Measurements from ENCODE around the gene HPS1. TPM values are rescaled to one million over a fixed set of nuclear protein-coding genes. Genes with fewer than 3 reads are reported as not detected.

Gene HPS1
- total RNA-seq, 2 donors from 2014 or later = 40.0 to 53.7 TPM

DNA sequence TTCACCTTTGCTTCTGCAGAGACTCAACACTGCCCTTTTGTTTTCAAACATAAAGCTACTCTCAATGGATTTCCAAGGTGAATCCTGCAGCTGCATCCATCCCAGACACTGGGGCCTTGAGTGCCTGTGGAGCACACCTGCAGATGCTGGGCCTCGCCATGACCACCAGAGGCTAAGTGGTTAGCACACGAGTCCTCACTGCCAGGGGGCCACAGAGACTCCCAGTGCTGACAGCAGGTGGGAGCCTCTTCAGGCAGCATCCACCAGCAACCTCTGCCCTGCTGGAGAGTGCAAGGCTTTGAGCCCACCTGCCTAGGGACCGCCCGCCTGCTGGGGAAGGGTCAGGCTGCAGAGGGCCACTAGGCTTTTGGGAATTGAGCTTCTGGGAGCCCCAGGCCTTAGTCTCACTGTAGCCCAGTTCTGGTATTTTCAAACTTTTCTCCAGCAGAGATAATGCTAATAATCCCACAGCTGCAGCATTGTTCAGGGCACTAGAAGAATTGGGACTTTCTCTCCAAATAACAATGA is 9.4 kb upstream of the HPS1 start:
- no peak for DNase-seq
- H3K36me3 ChIP-seq (replicated peaks in 1 of 2; ENCODE audit: insufficient read depth in 1 of 2, low read depth in 2 of 2) = no peaks in the 10 kb centered on the region
- WGBS, 2 donors = 85 to 93% methylated on average over 4 of the region's 4 CpGs
- no peaks in the 10 kb centered on the region for H3K9me3 ChIP-seq
- no peak for ATAC-seq
- no peak for TF ChIP-seq CTCF (IDR thresholded peaks at IDR 0.05)
- H3K4me1 ChIP-seq = peaks cover 13% of the 10 kb centered on the region
- no peaks in the 10 kb centered on the region for H3K27me3 ChIP-seq
- intact Hi-C loops (cut with DNase I) = no loop called here
- no peak overlapping the region for H3K4me3 ChIP-seq
- no peak overlapping the region for H3K27ac ChIP-seq

DNA sequence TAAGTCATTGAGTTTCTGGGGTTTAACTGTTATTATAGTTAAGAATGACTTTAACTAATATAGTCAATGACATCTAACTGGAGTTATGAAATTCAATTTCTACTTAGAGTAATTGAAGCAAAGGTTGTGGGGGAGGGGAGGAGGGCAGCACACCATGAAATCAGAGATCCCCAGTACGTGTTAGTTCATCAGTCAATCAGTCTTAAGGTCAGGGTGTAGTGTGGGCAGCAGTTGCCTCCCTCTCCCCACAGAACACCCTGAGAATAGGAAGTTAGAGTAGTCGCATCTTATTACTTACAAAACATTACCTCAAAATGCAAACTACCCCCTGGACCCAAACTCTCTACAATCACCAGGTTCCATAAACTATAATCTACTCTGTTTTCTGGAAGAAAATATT is 7.0 kb upstream of the HPS1 start:
- Histone ChIP-seq H3K4me3 (no peak overlapping the region), H3K36me3 (replicated peaks in 1 of 2; ENCODE audit: insufficient read depth in 1 of 2, low read depth in 2 of 2) (no peaks in the 10 kb centered on the region), H3K27me3 (no peaks in the 10 kb centered on the region), H3K27ac (no peak overlapping the region), H3K4me1 (peaks cover 9% of the 10 kb centered on the region), H3K9me3 (no peaks in the 10 kb centered on the region)
- intact Hi-C loops (cut with DNase I) = no loop called here
- 70 to 81% methylated on average over 2 of the region's 2 CpGs for WGBS, 2 donors
- DNase-seq (no peak), ATAC-seq (no peak)
- TF ChIP-seq POLR2A (IDR thresholded peaks at IDR 0.05) = no peak
- TF ChIP-seq CTCF (IDR thresholded peaks at IDR 0.05) = no peak

- Histone ChIP-seq H3K4me1 (peaks cover 18% of the 10 kb centered on the region), H3K27me3 (no peaks in the 10 kb centered on the region), H3K4me3 (no peak overlapping the region), H3K27ac (peak overlapping the region in 2 of 4 donors; percentile 9 to 40), H3K36me3 (replicated peaks in 1 of 2; ENCODE audit: insufficient read depth in 1 of 2, low read depth in 2 of 2) (no peaks in the 10 kb centered on the region), H3K9me3 (no peaks in the 10 kb centered on the region)
- no peak for DNase-seq
- intact Hi-C loops (cut with DNase I) = no loop called here
- WGBS, 2 donors = 18 to 32% methylated on average over 1 of the region's 1 CpG
- TF ChIP-seq POLR2A (IDR thresholded peaks at IDR 0.05) (no peak), CTCF (IDR thresholded peaks at IDR 0.05) (no peak)
- ATAC-seq = no peak
These were observed 3.9 kb upstream of the HPS1 start for GRCh38 chr10:98450618-98451017.

DNA sequence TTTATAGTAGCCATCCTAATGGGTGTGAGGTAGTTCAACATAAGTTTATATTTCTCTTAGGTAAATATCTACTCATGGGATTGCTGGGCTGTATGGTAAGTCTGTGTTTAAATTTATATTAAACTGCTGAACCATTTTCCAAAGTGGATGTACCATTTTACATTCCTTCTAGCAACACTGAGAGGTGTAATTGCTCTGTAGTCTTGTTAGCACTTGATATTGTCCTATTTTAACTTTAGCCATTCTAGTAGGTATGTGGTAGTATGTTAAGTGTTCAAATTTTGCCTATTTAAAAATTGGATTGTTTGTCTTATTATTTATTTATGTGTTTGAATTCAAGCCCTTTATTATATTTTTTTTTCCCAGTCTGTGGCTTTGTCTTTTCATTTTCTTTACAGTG is 2.6 kb upstream of the HPS1 start:
- Histone ChIP-seq H3K36me3 (replicated peaks in 1 of 2; ENCODE audit: insufficient read depth in 1 of 2, low read depth in 2 of 2) (peaks cover 0 to under 1% of the 10 kb centered on the region in 2 donors), H3K27me3 (no peaks in the 10 kb centered on the region), H3K9me3 (no peaks in the 10 kb centered on the region), H3K4me1 (peaks cover 24% of the 10 kb centered on the region), H3K4me3 (no peak overlapping the region), H3K27ac (no peak overlapping the region)
- no peak for TF ChIP-seq POLR2A (IDR thresholded peaks at IDR 0.05)
- TF ChIP-seq CTCF (IDR thresholded peaks at IDR 0.05) = no peak
- DNase-seq (no peak), ATAC-seq (no peak)
- intact Hi-C loops (cut with DNase I) = no loop called here

DNA sequence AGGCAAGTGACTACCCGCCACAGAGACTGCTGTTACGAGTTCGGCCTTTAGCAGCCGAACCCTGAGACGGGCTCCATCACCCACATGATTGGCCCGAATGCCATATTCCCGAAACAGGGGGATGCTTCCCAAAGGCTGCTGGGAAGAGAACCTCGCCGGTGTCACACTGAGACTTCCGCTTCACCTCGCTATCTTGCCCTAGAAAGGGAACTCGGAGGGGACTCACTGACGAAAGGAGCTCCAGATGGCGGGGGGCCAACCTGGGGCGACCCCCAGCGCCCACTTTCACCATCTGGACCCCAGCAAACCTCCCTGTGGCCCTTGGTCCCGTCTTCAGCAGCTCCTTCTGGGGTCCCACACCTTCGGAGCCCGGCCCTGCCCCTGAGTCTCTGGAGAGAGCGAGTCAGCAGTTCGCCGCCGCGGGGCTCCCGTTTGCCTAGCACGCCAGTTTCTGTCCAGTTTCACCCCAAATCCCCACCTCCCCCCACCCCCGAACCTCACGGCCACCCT is 529 bp downstream of the HPS1 start:
- Histone ChIP-seq H3K27ac (peak overlapping the region; percentile 85 to 92 (median 88)), H3K9me3 (no peaks in the 10 kb centered on the region), H3K4me1 (peaks cover 24% of the 10 kb centered on the region), H3K27me3 (no peaks in the 10 kb centered on the region), H3K4me3 (peak overlapping the region; percentile 76 to 98), H3K36me3 (replicated peaks in 1 of 2; ENCODE audit: insufficient read depth in 1 of 2, low read depth in 2 of 2) (peaks cover 0 to 15% of the 10 kb centered on the region in 2 donors)
- DNase-seq = peak; percentile 34 to 51 (median 48)
- ATAC-seq = peak; percentile 50
- 1 to 4% methylated on average over 18 to 19 of the region's 28 CpGs for WGBS, 2 donors
- intact Hi-C loops (cut with DNase I) = no loop called here
- TF ChIP-seq POLR2A (IDR thresholded peaks at IDR 0.05) (no peak), CTCF (IDR thresholded peaks at IDR 0.05) (no peak)
